Natural killer cell treated with Interleukin-12 subunit alpha and Interleukin-12 subunit beta and Interleukin-15 and Interleukin-18, amount 100 ng/mL, for 72 hours (primary cell): ENCODE results near the gene MBD2. TPM values are rescaled to one million over a fixed set of nuclear protein-coding genes. Genes with fewer than 3 reads are reported as not detected.
A peak's percentile ranks its signal among the peaks of the same experiment; 100 is the strongest.
"Not testable (repeated sequence)": the region's sequence is repeated elsewhere in the genome, so short reads cannot be mapped to it uniquely, and the experiment has no call there.

Experiments used
- ATAC-seq, 2 donors: fragments of 150-1000 bp; cut with Tn5 transposase in 1 of 2; sonication (Bioruptor Pico), chemical (Tn5 transposase) in 1 of 2; 2 replicates each; pipeline ENCODE4 v1.10.0; 2021
- DNase-seq: peaks from one replicate; pipeline ENCODE4 v3.0.0; 2022; ENCODE audit warnings: low spot score
- H3K27ac Mint-ChIP-seq, 2 donors: 1 replicate in 1 of 2; 2 replicates in 1 of 2; pipeline ENCODE4 v1.8.0; 2022; ENCODE audit warnings: mixed read lengths in 2 of 2, mild to moderate bottlenecking in 1 of 2, moderate library complexity in 1 of 2
- H3K27me3 Mint-ChIP-seq, 2 donors: 1 replicate in 1 of 2; 2 replicates in 1 of 2; pipeline ENCODE4 v1.8.0; 2022; ENCODE audit warnings: mixed read lengths in 2 of 2
- H3K36me3 Mint-ChIP-seq: one replicate; pipeline ENCODE4 v1.8.0; 2022; ENCODE audit warnings: mixed read lengths
- H3K4me1 Mint-ChIP-seq, 2 donors: 1 replicate in 1 of 2; 2 replicates in 1 of 2; pipeline ENCODE4 v1.8.0; 2022; ENCODE audit warnings: low read depth in 2 of 2, mixed read lengths in 2 of 2, mild to moderate bottlenecking in 1 of 2
- H3K4me3 Mint-ChIP-seq: one replicate; pipeline ENCODE4 v1.8.0; 2022; ENCODE audit warnings: mixed read lengths
- H3K9me3 Mint-ChIP-seq: 2 replicates; pipeline ENCODE4 v1.8.0; 2022; ENCODE audit warnings: mixed read lengths
- total RNA-seq, 2 donors: library from RNA; stranded (reverse); gene quantifications; one replicate each; pipeline ENCODE4 v1.2.3, GENCODE V29; 2022

The MBD2 gene
- total RNA-seq, 2 donors from 2014 or later, result 149 to 211 TPM

DNA sequence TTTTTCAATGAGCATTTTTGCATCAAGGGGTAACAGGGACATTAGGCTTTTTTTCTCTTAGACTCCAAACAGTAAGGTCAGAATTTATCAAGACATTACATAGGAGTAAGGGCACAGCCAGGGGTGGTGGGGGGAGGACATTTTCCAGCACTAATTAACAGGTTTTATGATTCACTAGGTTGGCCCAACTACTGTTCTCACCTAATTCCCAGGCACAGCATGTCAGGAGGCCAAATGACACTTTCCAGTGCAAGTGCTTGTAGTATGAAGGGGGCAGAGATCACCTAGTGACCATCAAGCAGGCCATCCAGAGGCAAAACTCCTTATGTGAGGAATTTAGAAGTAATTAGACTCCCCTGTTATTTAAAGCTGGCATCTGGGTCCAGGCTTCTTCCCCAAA is 3.9 kb upstream of the MBD2 start:
- Mint-ChIP-seq H3K36me3 (no peaks in the 10 kb centered on the region), H3K9me3 (no peaks in the 10 kb centered on the region), H3K4me3 (no peak overlapping the region), H3K4me1 (peaks cover 5% of the 10 kb centered on the region in 2 donors), H3K27me3 (no peaks in the 10 kb centered on the region), H3K27ac (no peak overlapping the region)
- DNase-seq, result no peak
- ATAC-seq, result no peak

DNA sequence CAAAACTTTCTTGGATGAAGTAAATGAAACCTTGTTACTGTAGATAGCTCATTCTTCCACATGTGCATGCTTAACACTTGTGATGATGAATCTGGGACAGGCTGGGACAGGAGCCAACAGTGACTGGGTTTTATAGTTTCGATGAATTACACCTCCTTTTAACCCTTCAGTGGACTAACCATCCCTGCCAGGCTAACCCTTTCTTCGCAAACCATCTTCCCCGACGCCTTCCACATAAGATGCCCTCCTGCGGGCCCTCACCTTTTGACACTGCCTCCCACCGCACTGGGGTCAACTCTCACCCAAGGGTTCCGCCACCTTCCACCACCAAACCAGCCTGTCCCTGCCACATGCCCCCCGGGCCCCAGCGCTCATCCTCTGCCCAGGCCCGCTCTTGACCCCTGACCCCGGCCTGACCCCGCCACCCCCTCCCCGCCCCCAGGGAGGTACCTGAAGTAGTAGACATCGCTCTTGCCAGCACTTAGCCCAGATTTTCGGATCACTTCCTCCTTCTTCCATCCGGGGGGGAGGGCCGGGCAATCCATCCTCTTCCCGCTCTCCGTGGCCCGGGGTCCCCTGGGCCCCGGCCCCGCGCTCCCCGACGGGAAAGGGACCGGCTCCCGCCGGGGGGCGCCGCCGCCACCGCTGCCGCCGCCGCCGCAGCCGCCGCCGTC is 764 bp downstream of the MBD2 start:
- H3K4me1 Mint-ChIP-seq, result peaks cover 35 to 47% of the 10 kb centered on the region in 2 donors
- ATAC-seq (peak in 1 of 2 donors; percentile 7), DNase-seq (no peak)
- H3K4me3 Mint-ChIP-seq, result peak overlapping the region; percentile 97
- no peaks in the 10 kb centered on the region for H3K9me3 Mint-ChIP-seq
- H3K36me3 Mint-ChIP-seq, result no peaks in the 10 kb centered on the region
- H3K27ac Mint-ChIP-seq, result peak overlapping the region; percentile 88 to 93
- H3K27me3 Mint-ChIP-seq, result no peaks in the 10 kb centered on the region

DNA sequence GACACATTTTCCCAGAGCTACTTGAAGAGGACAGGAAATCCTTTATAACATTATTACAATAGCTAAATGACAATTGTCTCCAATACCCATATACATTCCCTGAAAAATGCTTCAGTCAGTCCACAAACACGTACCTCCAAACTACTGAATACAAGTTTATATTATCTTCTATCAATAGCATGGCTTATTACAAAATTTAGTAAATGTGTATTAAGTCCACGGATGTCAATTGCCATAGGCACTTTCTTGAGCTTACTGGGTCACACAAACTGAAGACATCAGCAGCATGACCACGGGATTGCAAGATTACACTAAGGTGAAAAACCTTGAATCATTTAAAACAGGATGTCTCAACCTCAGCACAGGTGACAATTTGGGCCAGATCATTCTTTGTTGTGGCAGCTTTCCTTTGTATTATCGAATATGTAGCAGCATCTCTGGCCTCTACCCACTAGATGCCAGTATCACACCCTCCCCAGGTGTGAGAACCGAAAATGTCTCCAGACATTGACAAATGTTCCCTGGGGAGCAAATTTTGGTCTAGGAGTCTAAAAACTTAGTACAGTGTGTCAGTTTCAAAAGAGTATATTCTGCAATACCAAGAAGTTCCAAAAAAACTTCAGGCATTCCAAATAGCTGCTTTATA is 1.4 kb downstream of the MBD2 start:
- H3K27ac Mint-ChIP-seq, result peak overlapping the region; percentile 88 to 93
- peaks cover 35 to 49% of the 10 kb centered on the region in 2 donors for H3K4me1 Mint-ChIP-seq
- no peak for DNase-seq
- no peaks in the 10 kb centered on the region for H3K36me3 Mint-ChIP-seq
- H3K27me3 Mint-ChIP-seq, result no peaks in the 10 kb centered on the region
- no peaks in the 10 kb centered on the region for H3K9me3 Mint-ChIP-seq
- H3K4me3 Mint-ChIP-seq, result peak overlapping the region; percentile 97
- ATAC-seq, result peak; percentile 2 to 17

DNA sequence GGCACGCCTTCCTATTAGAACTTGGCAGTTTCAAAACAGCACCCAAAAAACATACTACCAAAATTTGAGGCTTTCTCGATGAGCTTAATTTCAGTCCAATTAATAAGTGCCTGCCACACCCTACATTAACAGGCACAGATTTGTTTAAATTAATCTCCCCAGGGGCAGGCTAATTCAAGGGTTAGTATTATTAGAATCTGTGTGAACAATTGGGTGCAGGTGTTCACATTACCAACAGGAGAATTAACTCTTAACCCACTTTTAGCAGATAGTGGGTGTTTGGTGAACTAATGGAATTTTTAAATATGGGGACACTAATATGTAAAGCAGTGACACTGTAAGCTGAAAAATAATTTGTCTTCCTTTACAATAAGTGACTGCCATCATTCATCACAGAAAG is 4.1 kb downstream of the MBD2 start:
- Mint-ChIP-seq H3K4me3 (peak overlapping the region; percentile 61), H3K27ac (peak overlapping the region in 1 of 2 donors; percentile 19), H3K9me3 (no peaks in the 10 kb centered on the region), H3K27me3 (no peaks in the 10 kb centered on the region), H3K4me1 (peaks cover 37 to 60% of the 10 kb centered on the region in 2 donors), H3K36me3 (no peaks in the 10 kb centered on the region)
- DNase-seq, result no peak
- ATAC-seq, result no peak

DNA sequence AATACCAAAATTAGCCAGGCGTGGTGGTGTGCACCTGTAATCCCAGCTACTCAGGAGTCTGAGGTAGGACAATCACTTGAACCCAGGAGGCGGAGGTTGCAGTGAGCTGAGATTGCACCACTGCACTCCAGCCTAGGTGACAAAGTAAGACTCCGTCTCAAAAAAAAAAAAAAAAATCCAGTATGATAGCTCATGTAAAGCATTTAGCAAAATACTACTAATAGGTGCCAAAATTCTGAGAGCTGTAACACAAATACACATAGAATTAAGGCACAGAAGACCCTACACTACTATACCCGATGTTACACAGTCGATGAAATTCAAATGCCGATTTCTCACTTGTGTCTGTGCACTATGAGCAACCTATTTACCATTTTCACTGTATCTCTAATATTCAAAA is 5.7 kb downstream of the MBD2 start:
- not testable (repeated sequence) for H3K9me3 Mint-ChIP-seq, H3K27me3 Mint-ChIP-seq, H3K27ac Mint-ChIP-seq, DNase-seq, H3K36me3 Mint-ChIP-seq, ATAC-seq
- H3K4me3 Mint-ChIP-seq, result peak overlapping the region; percentile 23
- H3K4me1 Mint-ChIP-seq, result peaks cover 37 to 65% of the 10 kb centered on the region in 2 donors

DNA sequence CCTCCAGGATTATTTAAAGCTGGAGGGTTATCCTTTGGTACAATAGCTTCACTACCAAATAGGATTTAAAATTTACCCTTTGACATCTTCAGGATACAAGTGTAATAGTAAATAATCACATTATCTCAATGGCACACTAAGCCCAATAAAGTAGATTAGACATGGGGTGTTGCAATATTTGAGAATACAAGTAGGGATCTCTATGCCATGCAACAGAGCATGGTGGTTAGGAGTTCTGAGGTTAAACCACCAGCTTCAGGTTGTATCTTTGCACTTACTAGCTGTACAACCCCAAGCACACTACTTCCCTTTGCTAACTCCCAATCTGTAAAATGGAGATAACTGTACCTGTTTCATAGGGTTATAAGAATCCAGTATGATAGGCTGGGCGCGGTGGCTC is 6.2 kb downstream of the MBD2 start:
- ATAC-seq (no peak), DNase-seq (no peak)
- no peak overlapping the region for H3K4me3 Mint-ChIP-seq
- H3K4me1 Mint-ChIP-seq, result peaks cover 37 to 64% of the 10 kb centered on the region in 2 donors
- H3K36me3 Mint-ChIP-seq, result no peaks in the 10 kb centered on the region
- H3K27me3 Mint-ChIP-seq, result no peaks in the 10 kb centered on the region
- no peak overlapping the region for H3K27ac Mint-ChIP-seq
- no peaks in the 10 kb centered on the region for H3K9me3 Mint-ChIP-seq

DNA sequence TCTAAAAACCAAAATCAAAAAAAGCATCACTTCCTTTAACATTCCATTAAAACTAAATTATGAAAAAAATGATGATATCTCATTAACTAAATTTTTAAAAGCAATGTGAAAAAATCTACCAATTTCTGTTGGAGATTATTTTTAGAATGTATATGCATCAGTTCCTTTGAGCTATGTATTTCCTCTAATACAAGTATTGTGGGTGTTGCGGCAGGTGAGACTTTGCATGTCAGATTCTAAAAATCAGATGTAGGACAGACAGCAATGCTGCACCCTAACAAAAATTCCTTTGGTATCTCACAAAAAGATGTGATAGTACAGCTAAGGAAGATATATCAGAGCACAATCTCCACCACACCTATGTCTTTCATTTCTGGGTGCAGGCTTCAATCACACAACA is 6.8 kb downstream of the MBD2 start:
- Mint-ChIP-seq H3K4me1 (peaks cover 32 to 59% of the 10 kb centered on the region in 2 donors), H3K27me3 (no peaks in the 10 kb centered on the region), H3K9me3 (no peaks in the 10 kb centered on the region), H3K36me3 (no peaks in the 10 kb centered on the region), H3K4me3 (peak overlapping the region; percentile 41), H3K27ac (no peak overlapping the region)
- ATAC-seq (no peak), DNase-seq (no peak)

DNA sequence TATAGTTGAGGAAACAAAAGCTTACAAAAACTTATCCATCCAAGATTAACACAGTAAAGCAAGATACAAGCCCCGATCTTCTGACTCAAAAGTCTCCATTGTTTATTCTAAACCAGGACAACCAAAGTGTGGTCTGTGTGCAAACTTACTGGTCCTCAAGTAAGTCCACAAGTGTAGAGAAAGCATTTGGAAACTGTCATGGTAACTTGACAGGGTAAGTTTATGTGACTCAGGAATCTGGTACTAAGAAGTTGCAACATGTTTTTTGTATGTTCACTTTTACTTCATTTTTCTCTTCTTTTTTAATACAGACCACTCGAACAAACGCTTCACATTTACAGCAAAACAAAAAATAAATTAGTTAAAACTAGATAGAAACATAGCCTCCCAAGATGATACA is 9.4 kb downstream of the MBD2 start:
- H3K27me3 Mint-ChIP-seq, result no peaks in the 10 kb centered on the region
- H3K4me1 Mint-ChIP-seq, result peaks cover 32 to 58% of the 10 kb centered on the region in 2 donors
- ATAC-seq, result no peak
- DNase-seq, result no peak
- H3K9me3 Mint-ChIP-seq, result no peaks in the 10 kb centered on the region
- no peaks in the 10 kb centered on the region for H3K36me3 Mint-ChIP-seq
- peak overlapping the region in 1 of 2 donors; percentile 45 for H3K27ac Mint-ChIP-seq
- no peak overlapping the region for H3K4me3 Mint-ChIP-seq

DNA sequence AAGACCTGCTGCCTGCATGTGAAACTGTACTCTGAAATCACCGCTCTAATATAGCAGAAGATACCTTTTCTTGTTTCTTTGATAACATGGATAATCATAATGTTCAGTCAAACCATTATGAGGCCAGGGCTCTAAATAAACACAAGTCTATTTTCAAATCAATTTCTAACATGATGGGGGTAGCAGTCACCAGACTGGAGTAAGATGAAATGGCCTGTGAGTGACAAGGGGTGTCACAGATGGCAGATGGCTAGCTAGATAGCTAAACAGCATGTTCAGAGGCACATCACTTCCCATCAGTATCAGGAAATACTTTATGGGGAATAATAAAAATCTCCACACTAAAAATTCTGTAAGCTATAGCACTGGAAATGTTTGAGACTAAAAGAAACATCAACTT is 14.0 kb downstream of the MBD2 start:
- no peaks in the 10 kb centered on the region for H3K27me3 Mint-ChIP-seq
- peak overlapping the region; percentile 38 for H3K4me3 Mint-ChIP-seq
- ATAC-seq, result no peak
- no peaks in the 10 kb centered on the region for H3K9me3 Mint-ChIP-seq
- peaks cover 57 to 60% of the 10 kb centered on the region in 2 donors for H3K4me1 Mint-ChIP-seq
- H3K36me3 Mint-ChIP-seq, result no peaks in the 10 kb centered on the region
- H3K27ac Mint-ChIP-seq, result peak overlapping the region; percentile 86 to 92
- DNase-seq, result no peak

DNA sequence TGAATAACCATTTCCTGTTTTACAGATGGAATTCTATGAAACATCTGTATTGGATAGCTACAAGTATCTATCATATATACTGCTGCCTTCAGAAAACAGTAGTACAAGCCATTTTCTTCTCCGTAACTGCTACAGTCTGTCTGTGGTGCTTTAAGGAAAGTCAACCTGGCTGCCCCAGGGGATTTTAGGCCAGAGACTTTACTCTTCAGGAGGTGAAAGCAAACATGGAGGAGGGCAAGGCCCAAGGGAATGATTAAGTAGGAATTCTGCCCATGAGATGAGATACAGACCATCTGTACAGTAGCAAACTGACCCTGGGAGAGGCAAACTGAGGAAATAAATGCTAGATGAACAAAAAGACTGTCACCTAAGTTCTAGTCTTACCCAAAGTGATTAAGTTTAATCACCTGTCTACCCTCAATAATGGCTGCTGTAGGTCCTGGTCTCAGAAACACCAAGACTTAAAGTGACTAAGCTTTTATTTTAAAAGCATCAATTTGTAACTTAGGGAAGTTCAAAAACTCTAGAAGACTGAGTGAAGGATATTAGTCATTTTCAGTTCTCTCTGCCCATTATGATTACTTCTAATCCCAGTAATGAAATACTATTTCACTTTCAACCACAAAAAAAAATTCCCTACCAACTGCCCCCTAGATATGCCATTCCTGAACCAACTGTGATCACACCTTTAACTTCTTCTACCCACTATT is 14.8 kb downstream of the MBD2 start:
- Mint-ChIP-seq H3K36me3 (no peaks in the 10 kb centered on the region), H3K4me3 (peak overlapping the region; percentile 38), H3K27ac (peak overlapping the region; percentile 86 to 92), H3K27me3 (no peaks in the 10 kb centered on the region), H3K9me3 (no peaks in the 10 kb centered on the region), H3K4me1 (peaks cover 53 to 54% of the 10 kb centered on the region in 2 donors)
- peak; percentile 81 to 84 for ATAC-seq
- no peak for DNase-seq

DNA sequence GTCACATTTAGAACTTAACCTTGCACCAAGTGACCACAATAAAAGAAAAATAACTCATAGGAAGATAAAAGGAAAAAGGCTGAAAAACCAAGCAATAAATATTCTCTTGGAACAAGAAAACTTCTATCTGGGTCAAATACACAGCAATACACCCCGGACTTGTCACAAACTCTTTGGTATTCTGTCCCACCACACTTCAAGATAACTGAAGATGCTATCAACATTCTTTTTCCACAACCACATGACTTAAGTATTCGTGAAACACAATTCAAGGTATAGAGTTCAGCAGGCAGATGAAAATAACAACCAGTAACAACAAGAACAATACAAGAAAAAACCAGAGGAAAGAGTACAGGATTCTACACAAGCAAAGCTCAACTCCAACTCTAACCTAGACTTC is 18.0 kb downstream of the MBD2 start:
- Mint-ChIP-seq H3K4me3 (peak overlapping the region; percentile 42), H3K36me3 (peaks cover 6% of the 10 kb centered on the region), H3K9me3 (no peaks in the 10 kb centered on the region), H3K4me1 (peaks cover 37 to 51% of the 10 kb centered on the region in 2 donors), H3K27ac (peak overlapping the region; percentile 65 to 88), H3K27me3 (no peaks in the 10 kb centered on the region)
- no peak for DNase-seq
- no peak for ATAC-seq

DNA sequence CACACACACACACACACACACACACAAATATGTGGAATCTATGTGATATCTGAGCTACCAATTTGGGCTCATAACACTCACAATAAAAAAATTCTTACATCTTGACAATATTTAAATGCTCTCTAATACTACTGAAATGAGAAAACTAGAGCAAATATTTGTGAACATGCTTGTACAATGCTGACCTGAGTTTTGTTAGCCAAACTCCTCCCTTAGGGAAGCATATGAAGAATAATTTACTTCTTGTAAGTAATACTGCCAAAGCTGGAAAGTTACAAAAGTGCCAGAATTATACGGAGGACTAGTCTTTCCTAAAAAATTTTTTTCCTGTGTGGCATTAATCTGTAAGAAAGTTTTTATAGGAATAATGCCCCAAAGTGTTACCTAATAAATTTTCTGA is 18.5 kb downstream of the MBD2 start:
- H3K27ac Mint-ChIP-seq, result peak overlapping the region; percentile 65 to 88
- no peak for ATAC-seq
- H3K27me3 Mint-ChIP-seq, result no peaks in the 10 kb centered on the region
- DNase-seq, result no peak
- no peaks in the 10 kb centered on the region for H3K9me3 Mint-ChIP-seq
- H3K4me1 Mint-ChIP-seq, result peaks cover 33 to 48% of the 10 kb centered on the region in 2 donors
- peaks cover 6% of the 10 kb centered on the region for H3K36me3 Mint-ChIP-seq
- H3K4me3 Mint-ChIP-seq, result peak overlapping the region; percentile 42

DNA sequence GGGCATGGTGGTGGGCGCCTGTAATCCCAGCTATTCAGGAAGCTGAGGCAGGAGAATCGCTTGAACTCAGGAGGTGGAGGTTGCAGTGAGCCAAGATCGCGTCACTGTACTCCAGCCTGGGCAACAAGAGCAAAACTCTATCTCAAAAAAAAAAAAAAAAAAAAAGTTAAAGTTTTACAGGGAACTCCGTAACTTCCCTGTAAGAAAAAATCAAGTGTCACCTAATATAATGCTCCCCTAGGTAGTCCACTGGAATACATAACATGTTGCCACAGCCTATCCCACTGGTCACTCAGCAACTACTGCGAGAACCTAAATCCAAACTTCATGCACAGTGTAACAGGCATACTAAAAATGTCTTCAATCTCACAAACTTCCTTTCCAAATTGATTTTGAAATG is 19.0 kb downstream of the MBD2 start:
- peak overlapping the region; percentile 65 to 88 for H3K27ac Mint-ChIP-seq
- ATAC-seq, H3K4me3 Mint-ChIP-seq, DNase-seq, H3K36me3 Mint-ChIP-seq, H3K27me3 Mint-ChIP-seq, H3K9me3 Mint-ChIP-seq: not testable (repeated sequence)
- peaks cover 31 to 47% of the 10 kb centered on the region in 2 donors for H3K4me1 Mint-ChIP-seq

DNA sequence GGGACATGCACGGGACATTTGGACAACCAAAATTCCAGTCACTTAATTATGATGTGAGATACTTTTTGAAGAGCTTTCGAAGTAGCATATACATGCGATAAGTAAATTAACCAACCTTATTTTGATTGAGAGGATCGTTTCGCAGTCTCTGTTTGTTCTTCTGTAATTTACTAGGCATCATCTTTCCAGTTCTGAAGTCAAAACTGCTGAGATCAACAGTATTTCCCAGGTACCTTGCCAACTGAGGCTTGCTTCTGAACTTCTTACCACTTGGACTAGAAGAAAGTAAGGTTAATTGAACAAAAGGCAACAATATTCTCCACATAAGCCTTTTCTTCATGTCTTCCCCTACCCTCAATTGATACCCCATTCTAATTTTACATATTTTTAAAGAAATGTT is 19.6 kb downstream of the MBD2 start:
- Mint-ChIP-seq H3K36me3 (peaks cover 6% of the 10 kb centered on the region), H3K4me1 (peaks cover 26 to 42% of the 10 kb centered on the region in 2 donors)

More for the DNA sequence above, 19.6 kb downstream of the MBD2 start:
- no peaks in the 10 kb centered on the region for H3K27me3 Mint-ChIP-seq
- DNase-seq (no peak), ATAC-seq (no peak)
- H3K27ac Mint-ChIP-seq, result peak overlapping the region in 1 of 2 donors; percentile 18
- no peaks in the 10 kb centered on the region for H3K9me3 Mint-ChIP-seq
- H3K4me3 Mint-ChIP-seq, result no peak overlapping the region
